HG02884 (cell line): Measurements from ENCODE around the gene KIF26A.

Source experiments
- ATAC-seq: cut with Tn5 transposase; IDR thresholded peaks from one replicate; pipeline ENCODE4 v1.9.1; 2021; ENCODE audit warnings: mild to moderate bottlenecking, moderate library complexity; ENCODE audit not compliant: unreplicated experiment

Gene KIF26A

GRCh38 chr14:104138098-104138717 lies at the start of gene KIF26A:
Gene KIF26A (plus strand): TSS chr14:104138587. CDS start chr14:104138723, 136 bp downstream.
- no peak for ATAC-seq

GRCh38 chr14:104090071-104090748 lies 48.2 kb upstream of the KIF26A start:
- ATAC-seq: no peak

GRCh38 chr14:104091061-104091926 lies 47.1 kb upstream of the KIF26A start:
- no peak for ATAC-seq

- ATAC-seq: no peak
Measured at GRCh38 chr14:104091927-104092771, 46.2 kb upstream of the KIF26A start.

DNA sequence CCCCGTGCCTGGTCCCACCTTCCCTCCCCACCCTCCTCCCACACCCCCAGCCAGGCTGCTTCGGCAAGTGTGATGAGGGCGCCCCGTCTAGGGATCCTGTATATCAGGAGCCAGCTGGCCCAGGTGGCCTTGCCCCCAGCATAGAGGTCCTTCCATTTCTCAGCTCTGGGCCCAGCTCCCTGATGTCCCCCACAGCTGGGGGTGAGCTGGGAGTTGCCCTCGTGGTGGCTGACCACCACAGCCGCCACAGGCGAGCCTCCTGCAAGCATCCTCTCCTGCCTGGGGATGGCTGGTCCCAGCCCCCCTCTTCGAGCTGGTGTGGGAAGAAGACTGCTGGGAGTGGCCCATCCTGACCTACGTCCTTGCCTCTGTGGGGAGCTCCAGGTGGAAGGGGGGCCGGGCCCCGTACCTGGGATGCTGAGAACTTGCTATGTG lies 45.4 kb upstream of the KIF26A start:
- no peak for ATAC-seq

DNA sequence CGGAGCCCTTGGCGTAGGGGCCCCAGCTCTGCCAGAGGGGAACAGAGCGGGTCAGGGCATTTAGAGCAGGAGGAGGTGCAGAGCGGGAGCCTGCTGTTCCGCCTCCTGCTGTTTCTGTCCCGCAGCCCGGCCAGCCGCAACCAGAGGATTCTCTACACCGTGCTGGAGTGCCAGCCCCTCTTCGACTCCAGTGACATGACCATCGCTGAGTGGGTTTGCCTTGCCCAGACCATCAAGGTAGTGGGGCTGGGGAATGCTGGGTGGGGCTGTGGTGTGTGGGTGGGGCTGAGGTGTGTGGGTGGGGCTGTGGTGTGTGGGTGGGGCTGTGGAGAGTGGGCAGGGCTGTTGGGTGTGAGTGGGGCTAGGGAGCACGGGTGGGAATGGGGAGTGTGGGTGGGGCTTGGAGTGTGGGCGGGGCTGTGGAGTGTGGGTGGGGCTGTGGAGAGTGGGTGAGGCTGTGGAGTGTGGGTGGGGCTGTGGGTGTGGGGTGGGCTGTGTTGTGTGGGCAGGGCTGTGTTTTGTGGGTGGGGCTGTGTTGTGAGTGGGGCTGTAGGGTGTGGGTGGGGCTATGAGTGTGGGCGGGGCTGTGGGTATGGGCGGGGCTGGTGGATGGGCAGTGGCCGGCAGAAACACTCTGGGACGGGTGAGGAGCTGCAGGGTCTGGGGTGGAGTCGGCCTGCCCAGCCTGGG lies 44.9 kb upstream of the KIF26A start:
- ATAC-seq: no peak

DNA sequence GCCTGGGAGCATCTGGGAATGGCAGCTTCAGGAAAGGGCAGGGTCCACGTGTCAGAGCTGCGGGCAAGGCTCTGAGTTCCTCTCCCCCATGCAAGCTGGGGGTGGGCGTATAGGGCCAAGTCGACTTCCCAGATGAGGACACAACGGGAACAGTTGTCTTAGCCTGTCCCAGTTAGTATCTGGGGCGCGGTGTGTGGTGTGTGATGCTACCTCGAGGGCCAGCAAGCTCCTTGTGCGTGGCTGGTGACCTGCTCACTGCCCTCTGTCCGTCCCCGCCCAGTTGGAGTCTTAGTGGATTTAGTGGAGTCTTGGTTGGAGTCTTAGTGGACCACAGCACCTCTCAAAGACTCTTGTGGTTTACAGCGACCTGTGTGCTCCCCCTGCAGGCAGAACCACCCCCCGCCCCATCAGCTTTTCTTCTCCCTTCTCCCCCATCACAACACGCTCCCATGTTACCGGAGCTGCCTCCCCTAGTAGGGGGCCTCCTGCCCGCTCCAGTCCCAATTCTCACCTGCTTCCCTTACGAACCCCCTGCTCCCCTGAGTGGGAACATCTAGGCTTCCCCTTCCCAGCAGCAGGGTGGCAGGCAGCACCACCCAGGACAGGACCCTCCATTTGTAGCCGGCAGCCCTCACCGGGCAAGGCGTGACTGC lies 44.2 kb upstream of the KIF26A start:
- ATAC-seq: no peak

DNA sequence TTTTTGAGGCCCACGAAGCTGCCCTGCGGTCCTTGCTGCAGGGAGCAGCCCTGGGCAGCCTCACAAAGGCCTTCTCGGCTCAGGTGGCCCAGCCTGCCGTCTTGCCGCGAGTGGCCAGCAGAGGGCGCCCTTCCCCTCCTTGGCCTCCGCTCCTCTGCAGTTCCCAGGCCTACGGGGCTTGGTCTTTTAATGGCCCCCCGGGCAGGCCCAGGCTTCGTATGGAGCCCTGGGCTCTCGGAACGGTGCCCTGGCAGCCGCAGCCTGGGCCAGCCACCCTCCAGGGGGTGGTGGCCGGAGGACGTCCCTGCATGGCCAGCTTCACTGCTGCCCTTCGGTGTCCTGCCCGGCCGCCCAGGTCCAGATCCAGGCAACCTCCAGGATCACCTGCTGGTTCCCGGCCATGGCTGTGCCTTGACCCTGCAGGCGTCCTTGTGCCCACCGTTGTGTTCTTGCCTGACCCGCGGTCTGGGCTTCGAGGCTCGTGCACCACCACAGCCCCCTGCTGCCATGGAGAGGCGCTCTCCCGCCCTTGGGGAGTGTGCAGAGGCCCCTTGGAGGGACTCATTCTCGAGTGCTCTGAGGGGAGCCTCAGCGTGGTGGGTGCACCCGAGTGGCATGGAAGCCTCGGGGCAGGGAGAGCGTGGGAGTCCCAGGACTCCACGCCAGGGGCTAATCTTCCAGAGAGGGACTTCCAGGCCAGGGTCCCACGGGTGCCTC lies 43.5 kb upstream of the KIF26A start:
- ATAC-seq: no peak

DNA sequence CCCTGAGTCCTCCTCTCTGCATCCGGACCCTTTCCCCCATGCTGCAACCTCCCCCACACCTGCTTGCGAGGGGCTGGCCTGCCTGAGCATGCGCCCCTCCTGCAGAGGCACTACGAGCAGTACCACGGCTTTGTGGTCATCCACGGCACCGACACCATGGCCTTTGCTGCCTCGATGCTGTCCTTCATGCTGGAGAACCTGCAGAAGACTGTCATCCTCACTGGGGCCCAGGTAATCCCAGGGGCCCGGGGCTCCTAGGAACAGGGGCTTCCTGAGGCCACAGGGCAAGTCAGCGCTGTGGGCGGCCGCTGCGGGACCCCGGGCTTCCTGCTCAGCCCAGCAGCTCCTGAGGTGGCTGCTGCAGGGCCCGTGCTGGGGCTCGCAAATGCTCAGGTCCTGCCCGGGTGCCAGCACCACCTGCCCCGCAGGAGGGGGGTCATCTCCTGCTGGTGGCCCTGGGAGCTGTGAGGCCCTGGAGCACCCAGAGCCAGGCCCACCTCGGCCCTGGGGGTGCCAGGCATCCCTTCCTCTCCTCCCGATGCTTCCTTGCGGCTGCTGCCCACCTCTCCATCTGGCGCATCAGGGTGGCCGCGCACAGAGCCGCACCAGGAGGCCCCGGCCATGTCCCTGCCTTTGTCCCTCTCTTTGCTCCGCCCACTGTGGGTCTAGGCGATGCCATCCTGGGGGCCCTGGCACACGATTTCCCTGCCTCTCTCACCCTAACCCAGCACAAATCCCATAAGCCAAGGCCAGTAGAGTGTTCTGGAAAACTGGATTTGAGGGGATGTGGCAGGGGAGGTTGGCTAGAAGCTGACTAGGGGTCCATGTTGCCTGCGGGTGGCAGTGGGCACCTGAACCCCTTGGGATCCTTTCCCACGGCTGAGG lies 42.7 kb upstream of the KIF26A start:
- no peak for ATAC-seq

GRCh38 chr14:104096318-104096717 lies 42.1 kb upstream of the KIF26A start:
- no peak for ATAC-seq

GRCh38 chr14:104096751-104097700 lies 41.4 kb upstream of the KIF26A start:
- ATAC-seq: no peak

DNA sequence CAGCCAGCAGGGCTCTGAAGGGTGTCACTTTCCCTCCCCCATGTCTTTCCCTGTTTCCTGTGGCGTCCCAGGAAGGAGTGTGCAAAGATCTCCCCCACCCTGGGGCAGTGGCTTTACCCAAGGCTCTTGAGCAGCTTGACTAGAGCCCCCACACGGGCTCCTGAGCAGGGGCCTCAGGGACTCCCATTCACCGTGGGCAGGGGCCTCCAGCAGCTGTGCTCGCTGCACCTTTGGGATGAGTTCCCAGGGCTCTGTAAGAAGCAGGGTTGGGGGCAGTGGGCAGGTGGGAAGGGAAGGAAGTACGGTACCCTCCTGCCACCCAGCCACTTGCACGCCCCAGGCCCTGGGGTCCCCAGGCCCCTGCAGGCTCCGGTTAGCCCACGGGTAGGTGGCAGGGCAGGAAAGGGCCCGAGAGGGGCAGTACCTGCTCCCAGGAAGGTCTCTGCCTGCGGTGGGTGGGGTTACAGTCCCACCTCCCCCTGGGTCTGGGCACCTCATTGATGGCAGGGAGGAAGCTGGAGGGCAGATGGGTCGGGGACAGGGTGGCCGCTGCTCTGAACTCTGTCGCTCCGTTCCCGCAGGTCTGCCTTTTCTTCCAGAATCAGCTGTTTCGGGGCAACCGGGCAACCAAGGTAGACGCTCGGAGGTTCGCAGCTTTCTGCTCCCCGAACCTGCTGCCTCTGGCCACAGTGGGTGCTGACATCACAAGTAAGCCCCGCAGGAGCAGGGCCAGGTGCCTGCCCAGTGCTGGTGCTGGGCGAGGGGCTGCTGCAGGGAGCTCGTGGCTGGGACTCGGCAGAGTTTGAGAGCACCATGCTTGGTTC lies 39.9 kb upstream of the KIF26A start:
- ATAC-seq: no peak

GRCh38 chr14:104099096-104100041 lies 39.0 kb upstream of the KIF26A start:
- no peak for ATAC-seq

DNA sequence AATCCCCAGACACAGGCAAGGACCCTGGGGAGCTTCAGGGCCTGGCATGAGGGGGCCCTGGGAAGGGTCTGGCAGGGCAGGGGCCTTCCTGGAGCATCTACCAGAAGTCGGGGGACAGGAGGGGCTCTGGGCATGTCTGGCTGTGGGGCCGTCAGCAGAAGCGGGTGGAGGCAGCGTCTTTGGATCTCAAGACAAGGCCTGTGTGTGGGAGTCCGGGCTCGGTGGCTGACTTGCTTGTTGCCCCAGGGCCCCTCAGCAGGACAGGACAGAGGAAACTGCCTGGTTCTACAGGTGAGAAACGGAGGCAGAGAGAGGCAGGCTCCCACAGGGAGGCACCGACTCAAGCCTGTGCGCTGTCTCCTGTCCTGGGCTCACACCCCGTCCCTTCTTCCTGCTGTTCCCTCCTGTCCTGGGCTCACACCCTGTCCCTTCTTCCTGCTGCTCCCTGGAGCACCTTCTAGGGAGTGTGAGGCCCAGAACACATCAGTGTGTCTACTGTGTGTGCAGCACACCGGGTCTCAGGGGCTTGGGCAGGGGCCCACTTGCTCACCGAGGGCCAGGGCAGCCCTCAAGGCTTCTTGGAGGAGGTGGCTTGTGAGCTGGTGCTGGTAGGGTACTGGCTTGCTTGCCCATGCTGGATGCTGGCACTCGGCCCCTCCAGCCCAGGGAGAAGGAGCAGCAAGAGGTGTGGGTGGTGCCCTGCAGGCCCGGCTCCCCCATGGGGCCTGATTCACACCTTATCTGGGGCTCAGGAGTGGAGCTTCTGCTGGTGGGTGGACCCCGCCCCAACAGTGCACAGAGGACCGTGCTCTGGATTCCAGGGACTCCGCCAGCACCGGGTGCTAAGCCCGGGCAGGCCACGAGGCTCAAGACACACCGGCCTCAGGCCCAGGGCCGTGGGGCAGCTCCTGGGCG lies 38.0 kb upstream of the KIF26A start:
- ATAC-seq: no peak
